ENCODE measurements around the gene ERGIC3. TPM values are rescaled to one million over a fixed set of nuclear protein-coding genes. Genes with fewer than 3 reads are reported as not detected.
A peak's percentile ranks its signal among the peaks of the same experiment; 100 is the strongest.

The ERGIC3 gene
- 100 to 1,000 TPM; 124 to 310 (median 195) TPM for total RNA-seq

DNA sequence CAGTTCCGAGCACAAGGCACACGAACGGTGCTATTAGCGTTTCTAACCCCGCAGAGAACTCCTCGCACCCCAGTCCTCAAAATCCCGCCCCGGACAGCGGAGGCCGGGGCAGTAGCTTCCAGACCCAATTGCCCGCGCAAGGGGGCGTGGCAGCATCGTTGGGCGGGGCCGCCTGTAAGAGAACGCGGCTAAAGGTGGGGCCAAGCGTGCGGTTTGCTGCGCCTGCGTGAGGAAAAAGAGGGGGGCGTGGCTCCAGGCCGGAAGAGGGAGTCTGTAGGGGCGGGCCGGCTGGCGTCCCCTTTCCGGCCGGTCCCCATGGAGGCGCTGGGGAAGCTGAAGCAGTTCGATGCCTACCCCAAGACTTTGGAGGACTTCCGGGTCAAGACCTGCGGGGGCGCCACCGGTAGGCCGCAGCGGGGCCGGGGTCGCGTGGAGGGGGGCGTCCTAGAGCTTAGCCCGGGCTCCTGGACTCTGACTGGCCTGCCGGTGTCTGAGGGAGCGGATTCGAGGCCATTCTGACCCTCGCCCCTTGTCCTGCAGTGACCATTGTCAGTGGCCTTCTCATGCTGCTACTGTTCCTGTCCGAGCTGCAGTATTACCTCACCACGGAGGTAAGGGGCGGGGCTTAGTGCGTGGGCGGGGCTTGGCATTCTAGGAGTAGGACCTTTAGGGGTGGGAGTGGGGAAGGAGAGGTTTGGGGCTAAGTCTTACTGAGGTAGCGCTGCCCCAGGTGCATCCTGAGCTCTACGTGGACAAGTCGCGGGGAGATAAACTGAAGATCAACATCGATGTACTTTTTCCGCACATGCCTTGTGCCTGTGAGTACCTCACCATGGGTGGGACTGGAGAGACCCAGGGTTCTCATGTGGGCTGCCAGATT lies at the start of gene ERGIC3:
TSS of gene ERGIC3 (plus strand) at position 296 of the 880 bp plus-strand sequence. CDS start at position 316, 20 bp downstream.
- intact Hi-C loops (cut with DNase I; ENCODE audit: low total_unique reads) = no loop called here

DNA sequence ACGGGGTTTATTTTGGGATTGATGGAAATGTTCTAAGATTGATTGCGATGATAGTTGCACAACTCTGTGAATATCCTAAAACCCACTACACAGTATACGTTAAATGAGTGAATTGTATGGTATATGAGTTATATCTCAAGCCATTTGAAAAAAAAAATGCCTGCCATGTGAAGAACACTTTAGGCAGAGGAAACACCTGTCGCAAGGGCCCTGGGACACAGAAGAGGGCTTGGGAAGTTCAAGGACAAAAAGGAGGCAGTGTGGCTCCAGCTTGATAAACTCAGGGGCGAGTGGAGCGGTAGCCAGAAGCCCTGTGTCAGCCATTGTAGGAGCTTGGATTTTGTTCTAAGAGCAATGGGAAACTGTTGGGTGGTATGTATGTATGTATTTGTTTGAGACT lies 49.5 kb upstream of the ERGIC3 start:
- no peak overlapping the region for H3K27ac ChIP-seq
- TF ChIP-seq POLR2A (IDR thresholded peaks at IDR 0.05) = no peak
- no peaks in the 10 kb centered on the region for H3K9me3 ChIP-seq
- DNase-seq = no peak
- intact Hi-C loops (cut with DNase I; ENCODE audit: low total_unique reads) = no loop called here
- H3K27me3 ChIP-seq = no peaks in the 10 kb centered on the region
- no peaks in the 10 kb centered on the region for H3K4me1 ChIP-seq
- H3K4me3 ChIP-seq = no peak overlapping the region
- no peaks in the 10 kb centered on the region for H3K36me3 ChIP-seq

More for the DNA sequence above, at the start of gene ERGIC3:
- no peaks in the 10 kb centered on the region for H3K36me3 ChIP-seq
- peak within 1 kb of the TSS; percentile 55 to 69 for H3K27ac ChIP-seq
- peak within 1 kb of the TSS; percentile 65 to 71 for H3K4me3 ChIP-seq
- H3K27me3 ChIP-seq = no peaks in the 10 kb centered on the region
- peaks cover 0 to 3% of the 10 kb centered on the region in 2 donors for H3K4me1 ChIP-seq
- no peaks in the 10 kb centered on the region for H3K9me3 ChIP-seq
- DNase-seq = peak; percentile 97 to 98
- TF ChIP-seq, protein P1, sequence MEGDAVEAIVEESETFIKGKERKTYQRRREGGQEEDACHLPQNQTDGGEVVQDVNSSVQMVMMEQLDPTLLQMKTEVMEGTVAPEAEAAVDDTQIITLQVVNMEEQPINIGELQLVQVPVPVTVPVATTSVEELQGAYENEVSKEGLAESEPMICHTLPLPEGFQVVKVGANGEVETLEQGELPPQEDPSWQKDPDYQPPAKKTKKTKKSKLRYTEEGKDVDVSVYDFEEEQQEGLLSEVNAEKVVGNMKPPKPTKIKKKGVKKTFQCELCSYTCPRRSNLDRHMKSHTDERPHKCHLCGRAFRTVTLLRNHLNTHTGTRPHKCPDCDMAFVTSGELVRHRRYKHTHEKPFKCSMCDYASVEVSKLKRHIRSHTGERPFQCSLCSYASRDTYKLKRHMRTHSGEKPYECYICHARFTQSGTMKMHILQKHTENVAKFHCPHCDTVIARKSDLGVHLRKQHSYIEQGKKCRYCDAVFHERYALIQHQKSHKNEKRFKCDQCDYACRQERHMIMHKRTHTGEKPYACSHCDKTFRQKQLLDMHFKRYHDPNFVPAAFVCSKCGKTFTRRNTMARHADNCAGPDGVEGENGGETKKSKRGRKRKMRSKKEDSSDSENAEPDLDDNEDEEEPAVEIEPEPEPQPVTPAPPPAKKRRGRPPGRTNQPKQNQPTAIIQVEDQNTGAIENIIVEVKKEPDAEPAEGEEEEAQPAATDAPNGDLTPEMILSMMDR (IDR thresholded peaks at IDR 0.05) = peak in 3 of 4 experiments; percentile 4 to 41 (median 29)
- peak; percentile 19 to 46 for TF ChIP-seq POLR2A (IDR thresholded peaks at IDR 0.05)

DNA sequence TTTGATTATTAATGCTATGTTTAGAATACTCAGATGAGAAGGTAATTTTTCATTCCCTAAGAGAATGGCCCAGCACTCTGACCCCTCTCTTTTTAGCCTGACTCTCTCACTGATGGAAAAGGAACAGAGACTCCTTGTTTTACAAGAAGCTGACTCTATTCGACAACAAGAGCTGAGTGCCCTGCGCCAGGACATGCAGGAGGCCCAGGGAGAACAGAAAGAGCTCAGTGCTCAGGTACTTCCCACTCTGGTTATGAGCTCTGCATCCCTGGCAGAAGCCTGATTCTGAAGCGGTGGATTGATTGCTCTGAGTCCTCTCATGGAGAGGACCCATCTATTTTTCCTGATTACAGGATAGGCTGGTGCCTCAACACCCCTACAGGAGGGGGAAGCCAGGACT lies 45.4 kb upstream of the ERGIC3 start:
- no peaks in the 10 kb centered on the region for H3K9me3 ChIP-seq
- no peaks in the 10 kb centered on the region for H3K4me1 ChIP-seq
- no peak for DNase-seq
- no peaks in the 10 kb centered on the region for H3K27me3 ChIP-seq
- peak overlapping the region; percentile 34 to 50 for H3K27ac ChIP-seq
- intact Hi-C loops (cut with DNase I; ENCODE audit: low total_unique reads) = no loop called here
- H3K4me3 ChIP-seq = no peak overlapping the region
- no peaks in the 10 kb centered on the region for H3K36me3 ChIP-seq
- no peak for TF ChIP-seq POLR2A (IDR thresholded peaks at IDR 0.05)
- TF ChIP-seq, protein P1 (IDR thresholded peaks at IDR 0.05) = no peak

DNA sequence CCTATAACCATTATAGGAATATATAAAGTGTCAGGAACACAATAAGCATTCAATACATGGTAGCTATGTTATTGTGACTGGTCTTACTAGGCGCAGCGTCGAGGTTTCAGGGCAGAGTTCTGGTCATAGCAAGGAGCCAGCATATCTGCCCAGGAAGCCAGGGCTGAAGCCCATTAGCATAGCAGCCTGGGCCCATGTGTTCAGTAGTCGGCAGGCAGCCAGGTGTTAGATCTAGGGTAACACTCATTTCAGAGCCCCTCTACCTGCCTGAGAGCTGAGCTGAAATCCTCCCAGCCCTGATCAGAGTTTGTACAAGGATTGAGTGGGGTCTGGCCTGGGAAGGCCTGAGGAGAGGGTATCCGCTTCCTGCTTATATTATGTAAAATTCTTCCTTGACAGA lies 44.6 kb upstream of the ERGIC3 start:
- Histone ChIP-seq H3K27me3 (no peaks in the 10 kb centered on the region), H3K27ac (peak overlapping the region; percentile 34 to 50), H3K4me1 (no peaks in the 10 kb centered on the region), H3K9me3 (no peaks in the 10 kb centered on the region), H3K4me3 (no peak overlapping the region), H3K36me3 (no peaks in the 10 kb centered on the region)
- peak in 1 of 2 donors; percentile 30 for DNase-seq
- intact Hi-C loops (cut with DNase I; ENCODE audit: low total_unique reads) = no loop called here
- no peak for TF ChIP-seq POLR2A (IDR thresholded peaks at IDR 0.05)
- TF ChIP-seq, protein P1 (IDR thresholded peaks at IDR 0.05) = no peak

DNA sequence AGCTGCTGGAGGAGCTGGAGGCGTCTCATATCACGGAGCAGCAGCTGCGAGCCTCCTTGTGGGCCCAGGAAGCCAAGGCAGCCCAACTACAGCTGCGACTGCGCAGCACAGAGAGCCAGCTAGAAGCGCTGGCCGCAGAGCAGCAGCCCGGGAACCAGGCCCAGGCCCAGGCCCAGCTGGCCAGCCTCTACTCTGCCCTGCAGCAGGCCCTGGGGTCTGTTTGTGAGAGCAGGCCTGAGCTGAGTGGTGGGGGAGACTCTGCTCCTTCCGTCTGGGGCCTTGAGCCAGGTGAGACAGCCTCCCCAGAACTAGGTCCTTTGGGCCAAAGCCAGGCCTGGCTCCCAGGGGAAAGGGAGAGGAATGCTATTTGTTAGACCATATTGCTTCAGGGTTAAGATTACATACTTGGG lies 44.1 kb upstream of the ERGIC3 start:
- Histone ChIP-seq H3K27me3 (no peaks in the 10 kb centered on the region), H3K27ac (peak overlapping the region in 1 of 2 donors; percentile 50), H3K4me3 (no peak overlapping the region), H3K9me3 (no peaks in the 10 kb centered on the region), H3K36me3 (no peaks in the 10 kb centered on the region), H3K4me1 (no peaks in the 10 kb centered on the region)
- intact Hi-C loops (cut with DNase I; ENCODE audit: low total_unique reads) = no loop called here
- TF ChIP-seq POLR2A (IDR thresholded peaks at IDR 0.05) = no peak
- TF ChIP-seq, protein P1 (IDR thresholded peaks at IDR 0.05) = peak in 1 of 4 experiments; percentile 6
- peak; percentile 77 to 88 for DNase-seq
